IPS-NIHi11 (cell line): ENCODE measurements around the gene ERC2.

Experiments
- DNase-seq: peaks from one replicate; pipeline ENCODE4 v3.0.0; 2012; ENCODE audit warnings: mixed read lengths, low spot score

Gene ERC2

GRCh38 chr3:55471522-55472280 is 996.6 kb downstream of the ERC2 start:
- no peak for DNase-seq

GRCh38 chr3:55471084-55471483 is 997.2 kb downstream of the ERC2 start:
- DNase-seq: no peak

GRCh38 chr3:55469957-55470526 is 998.2 kb downstream of the ERC2 start:
- DNase-seq: no peak

GRCh38 chr3:55468251-55468650 is 1000.0 kb downstream of the ERC2 start:
- DNase-seq: no peak

- DNase-seq: no peak
Measured at GRCh38 chr3:55467099-55467498, 1001.2 kb downstream of the ERC2 start.

GRCh38 chr3:55466526-55466925 is 1001.7 kb downstream of the ERC2 start:
- DNase-seq: no peak

GRCh38 chr3:55461896-55462295 is 1006.4 kb downstream of the ERC2 start:
- DNase-seq: no peak

GRCh38 chr3:55459838-55460237 is 1008.4 kb downstream of the ERC2 start:
- no peak for DNase-seq
